AG10803 (cell line): Measurements from ENCODE around the gene IFT43.

Experiments used
- DNase-seq: peaks from one replicate; pipeline ENCODE4 v3.0.0; 2010; ENCODE audit warnings: low read depth
- H3K4me3 ChIP-seq: 2 replicates; pipeline ENCODE4 v1.5.1; 2011; ENCODE audit warnings: mild to moderate bottlenecking, low read length, control low read depth
- TF ChIP-seq, protein P1 (sequence below): conservative IDR thresholded peaks from 2 replicates; pipeline ENCODE4 v1.5.1; 2011; ENCODE audit warnings: mild to moderate bottlenecking, low read length, control low read depth, inconsistent platforms

IFT43 gene

GRCh38 chr14:76096257-76096656 lies 110.7 kb downstream of the IFT43 start:
- no peak for DNase-seq

GRCh38 chr14:76097547-76097946 lies 112.0 kb downstream of the IFT43 start:
- H3K4me3 ChIP-seq, result no peak overlapping the region
- no peak for DNase-seq
- TF ChIP-seq, protein P1, sequence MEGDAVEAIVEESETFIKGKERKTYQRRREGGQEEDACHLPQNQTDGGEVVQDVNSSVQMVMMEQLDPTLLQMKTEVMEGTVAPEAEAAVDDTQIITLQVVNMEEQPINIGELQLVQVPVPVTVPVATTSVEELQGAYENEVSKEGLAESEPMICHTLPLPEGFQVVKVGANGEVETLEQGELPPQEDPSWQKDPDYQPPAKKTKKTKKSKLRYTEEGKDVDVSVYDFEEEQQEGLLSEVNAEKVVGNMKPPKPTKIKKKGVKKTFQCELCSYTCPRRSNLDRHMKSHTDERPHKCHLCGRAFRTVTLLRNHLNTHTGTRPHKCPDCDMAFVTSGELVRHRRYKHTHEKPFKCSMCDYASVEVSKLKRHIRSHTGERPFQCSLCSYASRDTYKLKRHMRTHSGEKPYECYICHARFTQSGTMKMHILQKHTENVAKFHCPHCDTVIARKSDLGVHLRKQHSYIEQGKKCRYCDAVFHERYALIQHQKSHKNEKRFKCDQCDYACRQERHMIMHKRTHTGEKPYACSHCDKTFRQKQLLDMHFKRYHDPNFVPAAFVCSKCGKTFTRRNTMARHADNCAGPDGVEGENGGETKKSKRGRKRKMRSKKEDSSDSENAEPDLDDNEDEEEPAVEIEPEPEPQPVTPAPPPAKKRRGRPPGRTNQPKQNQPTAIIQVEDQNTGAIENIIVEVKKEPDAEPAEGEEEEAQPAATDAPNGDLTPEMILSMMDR, result no peak

More at GRCh38 chr14:76096257-76096656, 110.7 kb downstream of the IFT43 start:
- no peak overlapping the region for H3K4me3 ChIP-seq
- TF ChIP-seq, protein P1, result no peak

DNA sequence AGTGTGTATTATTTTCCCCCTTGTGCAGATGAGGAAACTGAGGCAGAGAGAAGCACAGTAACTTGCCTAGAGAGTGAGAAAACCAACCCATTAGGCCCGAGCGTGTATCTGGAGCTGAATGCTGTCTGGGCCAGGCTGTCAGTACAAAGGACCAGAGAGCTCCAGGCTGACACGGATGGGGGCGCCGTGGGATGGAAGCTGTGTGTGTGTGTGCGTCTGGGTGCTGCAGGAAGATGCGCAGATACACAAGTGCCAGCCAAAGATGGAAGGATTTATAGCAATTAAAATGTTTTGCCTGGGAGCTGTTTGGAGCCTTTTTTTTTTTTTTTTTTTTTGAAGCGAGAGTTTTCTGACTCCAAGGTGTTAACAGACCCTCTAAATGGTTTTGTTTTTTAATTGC lies 112.5 kb downstream of the IFT43 start:
- no peak for DNase-seq
- TF ChIP-seq, protein P1, result no peak
- H3K4me3 ChIP-seq, result no peak overlapping the region

DNA sequence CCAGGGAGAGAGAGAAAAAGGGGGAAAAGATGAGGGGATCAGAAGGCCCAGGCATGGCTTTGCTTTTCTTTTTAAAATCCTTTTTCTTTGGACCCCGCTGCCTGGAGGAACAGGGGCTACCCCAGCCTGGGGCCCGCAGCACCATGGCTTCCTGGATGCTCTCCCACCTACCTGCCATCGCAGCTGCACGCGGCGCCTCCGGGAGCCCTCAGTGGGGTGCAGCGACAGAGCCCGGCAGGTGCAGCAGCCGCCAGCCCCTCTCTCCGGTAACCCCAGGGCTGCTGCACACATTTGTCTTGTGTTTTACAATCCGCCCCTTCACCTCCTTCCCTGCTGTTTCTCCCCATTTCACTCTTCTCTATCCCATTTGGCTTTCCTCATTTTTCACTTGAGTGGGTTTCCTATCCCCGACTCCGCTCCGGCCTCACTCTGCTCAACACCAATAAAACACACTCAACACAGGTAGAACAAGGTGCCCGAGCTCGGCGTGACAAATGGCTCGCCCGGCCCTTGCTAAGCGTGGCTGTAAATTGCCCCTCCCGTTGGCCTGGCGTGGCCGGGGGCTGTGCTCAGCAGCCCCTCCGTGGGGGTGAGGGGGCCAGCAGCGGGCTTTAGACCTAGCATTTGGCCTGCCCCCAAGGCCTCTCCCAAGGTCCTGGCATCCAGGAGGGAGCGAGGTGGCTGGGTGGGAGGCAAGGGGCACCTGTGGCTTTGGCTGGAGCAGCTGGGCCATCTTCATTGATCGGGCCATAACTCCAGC lies 113.5 kb downstream of the IFT43 start:
- DNase-seq, result no peak
- TF ChIP-seq, protein P1, result no peak
- no peak overlapping the region for H3K4me3 ChIP-seq

DNA sequence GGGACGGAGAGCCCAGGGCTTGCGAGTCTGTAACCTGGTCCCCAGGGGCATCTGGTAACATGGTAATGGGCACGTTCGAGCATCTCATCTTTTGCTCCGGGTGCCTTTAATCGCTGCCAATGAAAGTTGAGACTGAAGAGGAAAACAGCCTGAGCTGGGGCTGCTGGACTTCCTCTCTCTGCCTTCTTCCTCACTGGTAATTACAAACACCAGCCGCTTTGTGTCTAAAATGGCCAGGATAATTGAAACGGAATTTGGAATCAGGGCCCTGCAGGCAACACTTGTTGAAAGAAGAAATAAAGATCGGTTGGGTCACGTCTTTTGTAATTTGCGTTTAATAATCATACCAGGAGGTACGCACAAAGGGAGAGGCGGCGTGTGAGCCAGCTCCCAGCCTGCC lies 114.7 kb downstream of the IFT43 start:
- DNase-seq, result no peak
- TF ChIP-seq, protein P1, result no peak
- H3K4me3 ChIP-seq, result no peak overlapping the region

- DNase-seq, result peak; percentile 27
- no peak overlapping the region for H3K4me3 ChIP-seq
- TF ChIP-seq, protein P1, result no peak
These were observed 116.1 kb downstream of the IFT43 start for GRCh38 chr14:76101391-76102379.
